Neuronal stem cell (in vitro differentiated cells): Measurements from ENCODE around the gene PLA2G3.

Experiments
- DNase-seq: peaks from one replicate; pipeline ENCODE4 v3.0.0-alpha.2; 2013; ENCODE audit warnings: low spot score
- H2AFZ ChIP-seq: one replicate; pipeline ENCODE4 v1.6.1; 2013; ENCODE audit warnings: mild to moderate bottlenecking, low read length, inconsistent platforms
- H2AK5ac ChIP-seq: 2 replicates; pipeline ENCODE4 v1.6.1; 2013; ENCODE audit warnings: low read depth, mild to moderate bottlenecking, inconsistent platforms, low read length, moderate library complexity, mixed read lengths
- H2BK120ac ChIP-seq: 2 replicates; pipeline ENCODE4 v1.6.1; 2013; ENCODE audit warnings: low read depth, mild to moderate bottlenecking, inconsistent platforms, low read length, moderate library complexity, mixed read lengths
- H2BK12ac ChIP-seq: one replicate; pipeline ENCODE4 v1.6.1; 2013; ENCODE audit warnings: low read length, inconsistent platforms
- H2BK15ac ChIP-seq: 2 replicates; pipeline ENCODE4 v1.6.1; 2013; ENCODE audit warnings: mild to moderate bottlenecking, low read length, inconsistent platforms, mixed read lengths
- H2BK5ac ChIP-seq: one replicate; pipeline ENCODE4 v1.6.1; 2013; ENCODE audit warnings: inconsistent platforms, mild to moderate bottlenecking, low read length, moderate library complexity
- H3K14ac ChIP-seq: one replicate; pipeline ENCODE4 v1.6.1; 2013; ENCODE audit warnings: low read length, inconsistent platforms
- H3K18ac ChIP-seq: 2 replicates; pipeline ENCODE4 v1.6.1; 2013; ENCODE audit warnings: low read length, inconsistent platforms
- H3K23ac ChIP-seq: 2 replicates; pipeline ENCODE4 v1.6.1; 2013; ENCODE audit warnings: low read depth, mild to moderate bottlenecking, mixed read lengths, low read length, inconsistent platforms; ENCODE audit not compliant: poor library complexity
- H3K27ac ChIP-seq: replicated peaks from 3 replicates; pipeline ENCODE4 v1.5.1; 2013; ENCODE audit warnings: low read length, inconsistent platforms
- H3K27me3 ChIP-seq, 3 experiments: 2 replicates each; pipeline ENCODE4 v1.6.1; 2013; ENCODE audit warnings: low read length in 3 of 3, mild to moderate bottlenecking in 2 of 3, inconsistent platforms in 1 of 3, low read depth in 1 of 3, mixed read lengths in 1 of 3, moderate library complexity in 1 of 3; ENCODE audit not compliant: control insufficient read depth in 3 of 3, insufficient read depth in 3 of 3
- H3K36me3 ChIP-seq, 2 donors: replicated peaks in 1 of 2; 2 replicates each; pipeline ENCODE4 v1.6.1; 2013; ENCODE audit warnings: low read length in 2 of 2; ENCODE audit not compliant: control insufficient read depth in 2 of 2, insufficient read depth in 2 of 2
- H3K4ac ChIP-seq: 2 replicates; pipeline ENCODE4 v1.6.1; 2013; ENCODE audit warnings: inconsistent platforms, mild to moderate bottlenecking, low read length, moderate library complexity
- H3K4me1 ChIP-seq, 2 donors: 1 replicate in 1 of 2; 2 replicates in 1 of 2; pipeline ENCODE4 v1.6.1; 2013; ENCODE audit warnings: low read length in 2 of 2, low read depth in 1 of 2; ENCODE audit not compliant: control insufficient read depth in 2 of 2, insufficient read depth in 1 of 2
- H3K4me2 ChIP-seq: one replicate; pipeline ENCODE4 v1.6.1; 2013; ENCODE audit warnings: mild to moderate bottlenecking, low read length, inconsistent platforms; ENCODE audit not compliant: insufficient read depth, poor library complexity, severe bottlenecking
- H3K4me3 ChIP-seq, 2 donors: 2 replicates each; pipeline ENCODE4 v1.5.1; 2013; ENCODE audit warnings: low read length in 2 of 2, mild to moderate bottlenecking in 2 of 2, inconsistent platforms in 1 of 2, moderate library complexity in 1 of 2
- H3K79me1 ChIP-seq: one replicate; pipeline ENCODE4 v1.6.1; 2013; ENCODE audit warnings: low read depth, mild to moderate bottlenecking, inconsistent platforms, low read length, moderate library complexity
- H3K9ac ChIP-seq: one replicate; pipeline ENCODE4 v1.6.1; 2013; ENCODE audit warnings: mild to moderate bottlenecking, low read depth, low read length, inconsistent platforms; ENCODE audit not compliant: poor library complexity
- H3K9me3 ChIP-seq, 2 donors: replicated peaks in 1 of 2; 2 replicates each; pipeline versions ENCODE3 to v1.6.1; 2013; ENCODE audit warnings: low read length in 2 of 2, mild to moderate bottlenecking in 2 of 2, inconsistent platforms in 1 of 2, low read depth in 1 of 2, mixed read lengths in 1 of 2, moderate library complexity in 1 of 2; ENCODE audit not compliant: control insufficient read depth in 2 of 2, insufficient read depth in 1 of 2
- H4K8ac ChIP-seq: one replicate; pipeline ENCODE4 v1.6.1; 2013; ENCODE audit warnings: low read depth, mild to moderate bottlenecking, inconsistent platforms, low read length, moderate library complexity
- H4K91ac ChIP-seq: one replicate; pipeline ENCODE4 v1.6.1; 2013; ENCODE audit warnings: low read length, low read depth, mild to moderate bottlenecking, inconsistent platforms; ENCODE audit not compliant: poor library complexity
- WGBS, 2 donors: extraction: QIAGEN DNeasy Blood & Tissue Kit; methylation state at CpG; one replicate each; pipeline ENCODE4 v1.1.7; 2013; ENCODE audit warnings: missing lambda C conversion rate in 2 of 2, mixed read lengths in 1 of 2; ENCODE audit not compliant: insufficient read length in 2 of 2, insufficient replicate concordance in 1 of 2; ENCODE audit errors: extremely low coverage in 2 of 2; 5-methylcytosine and 5-hydroxymethylcytosine counted together

Gene PLA2G3

DNA sequence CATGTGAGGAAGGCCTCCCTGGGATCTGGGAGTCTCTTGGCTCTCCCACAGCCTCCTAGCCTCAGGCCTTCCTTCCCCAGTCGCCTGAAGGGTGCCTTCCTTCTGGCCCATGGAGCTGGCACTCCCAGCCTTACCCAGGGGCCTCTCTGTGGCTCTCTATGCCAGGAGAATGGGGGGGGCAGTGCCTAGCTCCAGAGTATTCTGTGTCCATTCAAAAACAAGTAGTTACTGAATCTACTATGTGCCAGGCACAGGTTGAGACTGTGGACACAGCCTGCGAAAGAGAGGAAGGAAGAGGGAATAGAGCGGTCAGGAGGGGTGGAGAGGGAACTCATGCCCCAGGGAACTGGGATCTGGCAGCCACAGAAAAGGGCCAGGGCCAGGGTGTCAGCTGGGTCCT, 2.7 kb upstream of the PLA2G3 start:
- no peak overlapping the region for H2BK12ac ChIP-seq
- H3K14ac ChIP-seq, result no peak overlapping the region
- no CpG with 5 or more reads among the region's 3 CpGs for WGBS, 2 donors
- peaks cover 2 to 15% of the 10 kb centered on the region in 2 donors for H3K9me3 ChIP-seq
- H3K23ac ChIP-seq, result no peak overlapping the region
- no peak overlapping the region for H3K4me2 ChIP-seq
- no peak overlapping the region for H3K9ac ChIP-seq
- peak overlapping the region; percentile 38 for H3K18ac ChIP-seq
- peaks cover 15 to 23% of the 10 kb centered on the region in 2 donors for H3K4me1 ChIP-seq
- no peak overlapping the region for H2AFZ ChIP-seq
- H4K8ac ChIP-seq, result no peak overlapping the region
- no peak overlapping the region for H3K27ac ChIP-seq
- H3K36me3 ChIP-seq, result peaks cover 2 to 8% of the 10 kb centered on the region in 2 donors
- H3K79me1 ChIP-seq, result peaks cover 10% of the 10 kb centered on the region
- peaks cover 0 to 8% (median 0%) of the 10 kb centered on the region in 3 experiments for H3K27me3 ChIP-seq
- no peak overlapping the region for H3K4ac ChIP-seq
- peak overlapping the region; percentile 28 for H2AK5ac ChIP-seq
- H2BK5ac ChIP-seq, result no peak overlapping the region
- no peak for DNase-seq
- H2BK15ac ChIP-seq, result no peak overlapping the region
- H2BK120ac ChIP-seq, result peak overlapping the region; percentile 25
- no peak overlapping the region for H4K91ac ChIP-seq
- no peak overlapping the region for H3K4me3 ChIP-seq

DNA sequence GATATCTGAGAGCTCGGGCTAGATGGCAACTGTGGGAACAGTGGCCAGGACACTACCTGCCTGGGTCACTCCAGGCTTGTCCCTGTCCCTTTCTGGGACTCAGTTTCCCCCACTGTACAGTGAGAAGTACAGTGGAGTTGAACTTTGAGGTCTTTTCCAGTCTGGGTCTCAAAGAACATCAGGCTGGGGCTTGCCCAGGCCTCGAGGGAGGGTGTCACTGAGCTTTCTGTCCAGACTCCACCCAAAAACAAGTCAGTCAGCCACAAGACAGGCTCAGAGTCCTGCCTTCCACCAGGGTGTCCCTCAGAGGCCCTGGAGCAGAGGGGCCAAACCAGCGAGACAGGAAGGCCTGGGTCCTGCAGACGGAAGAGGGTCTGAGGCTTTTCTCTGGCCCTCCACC, 2.0 kb upstream of the PLA2G3 start:
- WGBS, 2 donors, result no CpG with 5 or more reads among the region's 4 CpGs

GRCh38 chr22:31141551-31141950, 1.2 kb upstream of the PLA2G3 start:
- no peak overlapping the region for H4K91ac ChIP-seq
- H3K14ac ChIP-seq, result no peak overlapping the region
- peak overlapping the region; percentile 50 for H2AK5ac ChIP-seq
- H3K4me3 ChIP-seq, result no peak overlapping the region
- H4K8ac ChIP-seq, result no peak overlapping the region
- peaks cover 10% of the 10 kb centered on the region for H3K79me1 ChIP-seq
- no peak overlapping the region for H3K27ac ChIP-seq
- peak overlapping the region; percentile 1 for H3K18ac ChIP-seq
- peak overlapping the region; percentile 8 for H2BK12ac ChIP-seq
- H2AFZ ChIP-seq, result no peak overlapping the region
- H3K9ac ChIP-seq, result no peak overlapping the region
- WGBS, 2 donors, result no CpG with 5 or more reads among the region's 2 CpGs
- no peak overlapping the region for H2BK120ac ChIP-seq
- no peak overlapping the region for H3K4me2 ChIP-seq
- peaks cover 7 to 23% of the 10 kb centered on the region in 2 donors for H3K36me3 ChIP-seq
- no peak overlapping the region for H3K4ac ChIP-seq
- H2BK15ac ChIP-seq, result peak overlapping the region; percentile 18
- DNase-seq, result no peak
- peaks cover 0 to 4% of the 10 kb centered on the region in 2 donors for H3K9me3 ChIP-seq
- H3K23ac ChIP-seq, result no peak overlapping the region
- peaks cover 0 to 8% (median 0%) of the 10 kb centered on the region in 3 experiments for H3K27me3 ChIP-seq
- peaks cover 15 to 24% of the 10 kb centered on the region in 2 donors for H3K4me1 ChIP-seq
- peak overlapping the region; percentile 91 for H2BK5ac ChIP-seq

More for the DNA sequence above, 2.0 kb upstream of the PLA2G3 start:
- Histone ChIP-seq H3K4me3 (no peak overlapping the region), H3K4me1 (peaks cover 15 to 24% of the 10 kb centered on the region in 2 donors), H3K18ac (peak overlapping the region; percentile 38), H3K4me2 (no peak overlapping the region), H2BK15ac (peak overlapping the region; percentile 33), H4K91ac (no peak overlapping the region), H2BK12ac (no peak overlapping the region), H3K27ac (no peak overlapping the region), H3K14ac (no peak overlapping the region), H2AK5ac (no peak overlapping the region), H3K4ac (peak overlapping the region; percentile 2), H3K79me1 (peaks cover 10% of the 10 kb centered on the region), H3K27me3 (peaks cover 0 to 8% (median 0%) of the 10 kb centered on the region in 3 experiments), H2BK120ac (peak overlapping the region; percentile 25), H2BK5ac (no peak overlapping the region), H2AFZ (no peak overlapping the region), H3K9ac (no peak overlapping the region), H3K36me3 (peaks cover 4 to 15% of the 10 kb centered on the region in 2 donors), H3K23ac (no peak overlapping the region), H4K8ac (no peak overlapping the region), H3K9me3 (peaks cover 0 to 11% of the 10 kb centered on the region in 2 donors)
- no peak for DNase-seq

GRCh38 chr22:31140746-31141145, 438 bp upstream of the PLA2G3 start:
- Histone ChIP-seq H4K8ac (peak overlapping the region; percentile 66), H3K4me3 (peak overlapping the region in 1 of 2 donors; percentile 61), H3K9me3 (peaks cover 0 to 3% of the 10 kb centered on the region in 2 donors), H2BK120ac (no peak overlapping the region), H2AK5ac (peak overlapping the region; percentile 50), H3K4me1 (peaks cover 15 to 24% of the 10 kb centered on the region in 2 donors), H3K27me3 (peaks cover 0 to 8% (median 0%) of the 10 kb centered on the region in 3 experiments), H3K23ac (peak overlapping the region; percentile 12), H3K79me1 (peaks cover 10% of the 10 kb centered on the region), H3K36me3 (peaks cover 13 to 31% of the 10 kb centered on the region in 2 donors), H2BK15ac (peak overlapping the region; percentile 44), H2BK12ac (peak overlapping the region; percentile 92), H3K27ac (peak overlapping the region; percentile 65), H4K91ac (peak overlapping the region; percentile 35), H3K4me2 (no peak overlapping the region), H2AFZ (peak overlapping the region; percentile 84), H3K4ac (no peak overlapping the region), H2BK5ac (peak overlapping the region; percentile 91), H3K14ac (peak overlapping the region; percentile 49), H3K18ac (peak overlapping the region; percentile 83), H3K9ac (no peak overlapping the region)
- no peak for DNase-seq
- WGBS, 2 donors, result no CpG with 5 or more reads among the region's 5 CpGs
